HG03097 (cell line): ENCODE data around the gene QRICH1.

ENCODE experiments used
- ATAC-seq: cut with Tn5 transposase; IDR thresholded peaks from one replicate; pipeline ENCODE4 v1.9.1; 2021; ENCODE audit not compliant: unreplicated experiment, low FRiP score

Gene QRICH1

GRCh38 chr3:49054344-49054862, 39.5 kb downstream of the QRICH1 start:
- no peak for ATAC-seq

GRCh38 chr3:49053543-49053942, 40.3 kb downstream of the QRICH1 start:
- ATAC-seq: no peak

- no peak for ATAC-seq
Measured at GRCh38 chr3:49035281-49035680, 58.6 kb downstream of the QRICH1 start.

- ATAC-seq: no peak
Measured at GRCh38 chr3:49034650-49035049, 59.2 kb downstream of the QRICH1 start.

- ATAC-seq: no peak
Measured at GRCh38 chr3:49032646-49033304, 61.1 kb downstream of the QRICH1 start.

- ATAC-seq: no peak
Measured at GRCh38 chr3:49030321-49030720, 63.5 kb downstream of the QRICH1 start.

GRCh38 chr3:49029563-49029884, 64.3 kb downstream of the QRICH1 start:
- ATAC-seq: no peak

- ATAC-seq: peak; percentile 81
Measured at GRCh38 chr3:49028673-49029562, 65.0 kb downstream of the QRICH1 start, which contains the start of gene IMPDH2. TSS of gene IMPDH2 (minus strand) at chr3:49029398. CDS start at chr3:49029350, 48 bp downstream.

- no peak for ATAC-seq
Measured at GRCh38 chr3:49028298-49028672, 65.6 kb downstream of the QRICH1 start.

GRCh38 chr3:49027634-49028033, 66.2 kb downstream of the QRICH1 start:
- no peak for ATAC-seq

GRCh38 chr3:49026536-49026935, 67.3 kb downstream of the QRICH1 start:
- no peak for ATAC-seq

- ATAC-seq: no peak
Measured at GRCh38 chr3:49025793-49026520, 67.9 kb downstream of the QRICH1 start.

- ATAC-seq: no peak
Measured at GRCh38 chr3:49025005-49025792, 68.7 kb downstream of the QRICH1 start.

- no peak for ATAC-seq
Measured at GRCh38 chr3:49024449-49024848, 69.4 kb downstream of the QRICH1 start.

- no peak for ATAC-seq
Measured at GRCh38 chr3:49023775-49024174, 70.1 kb downstream of the QRICH1 start.

- no peak for ATAC-seq
Measured at GRCh38 chr3:49022688-49023171, 71.1 kb downstream of the QRICH1 start.

- ATAC-seq: peak; percentile 57
Measured at GRCh38 chr3:49021813-49022687, 71.8 kb downstream of the QRICH1 start, which contains the start of gene NDUFAF3. TSS of gene NDUFAF3 (plus strand) at chr3:49022121. CDS start at chr3:49022145, 24 bp downstream.

GRCh38 chr3:49021213-49021812, 72.6 kb downstream of the QRICH1 start:
- peak; percentile 50 for ATAC-seq
